HepG2 (cell line): Measurements from ENCODE around the gene TXNDC9. TPM values are rescaled to one million over a fixed set of nuclear protein-coding genes. Genes with fewer than 3 reads are reported as not detected.

Source experiments
- ATAC-seq: fragments of 200-7000 bp; cut with Tn5 transposase; 3 replicates; pipeline ENCODE4 v1.9.1; 2020; ENCODE audit warnings: mild to moderate bottlenecking, moderate library complexity
- BruUV-seq: library from RNA; stranded (reverse); fragments of 400-500 nt; replicated peaks from 2 replicates; lab custom pipeline; 2021; lab: Mats Ljungman, UMichigan
- CTCF ChIA-PET: fragments of 300-600 bp; formaldehyde crosslinking; extraction: SDS; loops from one replicate; lab custom pipeline; 2021; ENCODE audit warnings: low total read pairs, inconsistent platforms, low intra/inter-chr PET ratio; lab: Yijun Ruan, JAX
- POLR2A ChIA-PET: fragments of 350-600 bp; sonication (Branson Sonifier 250); formaldehyde crosslinking; loops from one replicate; lab custom pipeline; 2020; ENCODE audit warnings: antibody characterized with exemption, inconsistent platforms; lab: Yijun Ruan, JAX
- DNase-seq: peaks from one replicate; pipeline ENCODE4 v3.0.0-alpha.2; 2015; ENCODE audit warnings: low spot score
- FAIRE-seq: peaks from 3 replicates; lab custom pipeline; 2011; peaks lifted over from hg19 to GRCh38; lab: Jason Lieb, UNC
- H2AFZ ChIP-seq: one replicate; pipeline ENCODE4 v1.6.1; 2011; ENCODE audit warnings: low read length, inconsistent platforms
- H3K27ac ChIP-seq: fragments of 300-600 bp; 3 replicates; pipeline ENCODE4 v1.8.0; 2011; ENCODE audit warnings: mixed run types, mild to moderate bottlenecking, mixed read lengths, low read length, inconsistent platforms; ENCODE audit not compliant: insufficient read depth; ENCODE audit errors: extremely low read length
- H3K27me3 ChIP-seq, 2 experiments: fragments of 200-600 bp in 1 of 2; 2 replicates in 1 of 2; 3 replicates in 1 of 2; pipeline versions ENCODE4 v1.6.0 to v1.8.0; 2011; ENCODE audit warnings: low read length in 2 of 2, mild to moderate bottlenecking in 2 of 2, moderate library complexity in 2 of 2, inconsistent platforms in 1 of 2; ENCODE audit not compliant: insufficient read depth in 2 of 2, control insufficient read depth in 1 of 2
- H3K36me3 ChIP-seq, 2 experiments: fragments of 200-600 bp in 1 of 2; replicated peaks in 1 of 2; 2 replicates in 1 of 2; 3 replicates in 1 of 2; pipeline versions ENCODE4 v1.5.1 to v1.8.0; 2011; ENCODE audit warnings: low read length in 2 of 2, inconsistent platforms in 1 of 2; ENCODE audit not compliant: insufficient read depth in 2 of 2, control insufficient read depth in 1 of 2
- H3K4me1 ChIP-seq: 2 replicates; pipeline ENCODE4 v1.5.1; 2012; ENCODE audit warnings: low read length, inconsistent platforms; ENCODE audit not compliant: insufficient read depth
- H3K4me2 ChIP-seq: 2 replicates; pipeline ENCODE4 v1.6.0; 2011; ENCODE audit warnings: low read depth, low read length, inconsistent platforms
- H3K4me3 ChIP-seq, 3 experiments: fragments of 200-600 bp in 1 of 3; sonication (generic), shearing (Covaris generic) in 1 of 3; replicated peaks in 1 of 3; 2 replicates each; pipeline ENCODE4 v1.5.1; 2011 to 2016; ENCODE audit warnings: low read length in 3 of 3, inconsistent platforms in 2 of 3, low read depth in 2 of 3, mild to moderate bottlenecking in 2 of 3, control low read depth in 1 of 3, mixed read lengths in 1 of 3; ENCODE audit not compliant: insufficient read depth in 1 of 3
- H3K79me2 ChIP-seq: one replicate; pipeline ENCODE4 v1.6.1; 2011; ENCODE audit warnings: low read length, inconsistent platforms; ENCODE audit not compliant: insufficient read depth
- H3K9ac ChIP-seq: 2 replicates; pipeline ENCODE4 v1.6.0; 2011; ENCODE audit warnings: mild to moderate bottlenecking, low read depth, low read length, inconsistent platforms; ENCODE audit not compliant: insufficient read depth
- H3K9me3 ChIP-seq: 2 replicates; pipeline ENCODE4 v1.5.1; 2012; ENCODE audit warnings: mild to moderate bottlenecking, low read length
- H4K20me1 ChIP-seq: 2 replicates; pipeline ENCODE4 v1.6.0; 2011; ENCODE audit warnings: inconsistent platforms, mild to moderate bottlenecking, low read length, moderate library complexity; ENCODE audit not compliant: insufficient read depth
- HDAC1 ChIP-seq: sonication (generic); formaldehyde crosslinking; IDR thresholded peaks from 2 replicates; pipeline ENCODE4 v1.5.1; 2020; ENCODE audit warnings: mild to moderate bottlenecking, missing genetic modification reagents
- HNF4G ChIP-seq, 2 experiments: sonication (generic) in 1 of 2; formaldehyde crosslinking in 1 of 2; IDR thresholded peaks; 2 replicates each; pipeline versions ENCODE4 v1.4.0 to v1.6.1; 2011 to 2020; ENCODE audit warnings: borderline replicate concordance in 2 of 2, low read depth in 2 of 2, mild to moderate bottlenecking in 2 of 2, low read length in 1 of 2, missing genetic modification reagents in 1 of 2, moderate library complexity in 1 of 2
- IRX3 ChIP-seq: sonication (generic); formaldehyde crosslinking; IDR thresholded peaks from 2 replicates; pipeline ENCODE4 v1.8.1; 2023; ENCODE audit warnings: mild to moderate bottlenecking, low read depth, missing genetic modification reagents, borderline replicate concordance
- KMT2B ChIP-seq: IDR thresholded peaks from 2 replicates; pipeline ENCODE4 v1.6.1; 2016; ENCODE audit warnings: missing genetic modification reagents, missing compliant biosample characterization
- MAFF ChIP-seq: IDR thresholded peaks from 2 replicates; pipeline ENCODE4 v1.6.1; 2011; ENCODE audit warnings: low read depth, low read length, improper control_type of control experiment
- MAX ChIP-seq: IDR thresholded peaks from 2 replicates; pipeline ENCODE4 v1.6.1; 2012; ENCODE audit warnings: inconsistent platforms
- SIN3B ChIP-seq: fragments of 150-350 bp; IDR thresholded peaks from 2 replicates; pipeline ENCODE4 v1.6.1; 2014; ENCODE audit warnings: low read length
- SP4 ChIP-seq: sonication (generic); formaldehyde crosslinking; IDR thresholded peaks from 2 replicates; pipeline ENCODE4 v1.8.1; 2023; ENCODE audit warnings: mild to moderate bottlenecking, missing genetic modification reagents
- ZFP1 ChIP-seq: IDR thresholded peaks from 2 replicates; pipeline ENCODE4 v1.6.1; 2016
- ZNF234 ChIP-seq: sonication (generic); formaldehyde crosslinking; conservative IDR thresholded peaks from 2 replicates; pipeline ENCODE4 v1.5.1; 2020; ENCODE audit warnings: mild to moderate bottlenecking, missing genetic modification reagents
- ZNF570 ChIP-seq: sonication (generic); formaldehyde crosslinking; IDR thresholded peaks from 2 replicates; pipeline ENCODE4 v1.4.0; 2020; ENCODE audit warnings: mild to moderate bottlenecking, missing genetic modification reagents, borderline replicate concordance
- WGBS: methylation state at CpG from one replicate; pipeline ENCODE4 v1.1.6; 2017; ENCODE audit warnings: low lambda C conversion rate; 5-methylcytosine and 5-hydroxymethylcytosine counted together
- in situ Hi-C: cut with HindIII; loops from 2 replicates; pipeline ENCODE4 v1.10.0; 2017; ENCODE audit warnings: low pct_unique_long_range_greater_than_20kb; ENCODE audit not compliant: extremely low pct_ligation_motif_present
- intact Hi-C: fragments of 100-400 bp; cut with micrococcal nuclease; formaldehyde crosslinking; loops from one replicate; pipeline ENCODE4 v1.10.0; 2022; ENCODE audit not compliant: unreplicated experiment
- polyA plus RNA-seq, 8 experiments: library from polyadenylated mRNA; depleted of rRNA in 3 of 8; stranded (reverse) in 7 of 8; unstranded in 1 of 8; fragments of >200 nt; fragmentation: Illumina TruSeq in 4 of 8; extraction: Trizol in 4 of 8; gene quantifications; 2 replicates each; pipeline versions ENCODE4 v1.2.1 to v1.2.3, GENCODE V29; 2011 to 2016; ENCODE audit warnings: low read depth in 4 of 8, missing spikeins in 1 of 8, mixed read lengths in 1 of 8; ENCODE audit not compliant: insufficient read depth in 1 of 8
- total RNA-seq, 5 experiments: library from RNA; depleted of rRNA; stranded (reverse); fragments of >200 nt; fragmentation: Illumina TruSeq; extraction: Trizol; gene quantifications; 2 replicates each; pipeline ENCODE4 v1.2.3, GENCODE V29; 2016; ENCODE audit warnings: low read depth in 1 of 5
- TF ChIP-seq, protein P1 (sequence below): sonication (generic); formaldehyde crosslinking; IDR thresholded peaks from 2 replicates; pipeline ENCODE4 v1.4.0; 2020; ENCODE audit warnings: mild to moderate bottlenecking, missing genetic modification reagents

The TXNDC9 gene
- total and polyA plus RNA-seq, 2 of the 13 experiments (the other 11 are each of a cell fraction or from before 2014, with no cell fraction given), result 35.2 to 94.6 TPM

DNA sequence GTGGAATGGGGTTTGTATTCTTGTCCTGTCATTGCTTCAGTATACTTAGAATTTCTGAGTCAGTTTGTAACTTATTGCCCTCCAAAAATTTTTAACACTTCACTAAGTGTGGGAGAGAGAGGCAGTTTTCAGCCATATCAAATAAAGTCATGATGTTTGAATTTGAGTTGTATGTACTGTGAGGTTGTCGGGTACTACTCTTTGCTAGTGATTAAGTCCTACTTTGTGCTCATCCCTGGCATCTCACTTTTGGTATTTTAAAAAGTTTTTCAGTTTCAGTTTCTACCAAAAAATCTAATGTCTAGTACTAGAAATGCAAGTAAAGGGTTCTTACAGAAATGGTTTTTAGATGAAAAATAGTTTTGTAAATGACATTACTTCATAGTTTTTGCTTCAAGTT lies 41.7 kb upstream of the TXNDC9 start:
- intact Hi-C loops (no loop called here), in situ Hi-C loops (no loop called here)
- no peaks in the 10 kb centered on the region for H4K20me1 ChIP-seq
- ATAC-seq, result no peak
- TF ChIP-seq ZNF570 (CRISPR knock-in tag), result no peak
- no peak for TF ChIP-seq KMT2B
- TF ChIP-seq HDAC1, result no peak
- no peak for TF ChIP-seq IRX3 (CRISPR knock-in tag)
- TF ChIP-seq, protein P1, sequence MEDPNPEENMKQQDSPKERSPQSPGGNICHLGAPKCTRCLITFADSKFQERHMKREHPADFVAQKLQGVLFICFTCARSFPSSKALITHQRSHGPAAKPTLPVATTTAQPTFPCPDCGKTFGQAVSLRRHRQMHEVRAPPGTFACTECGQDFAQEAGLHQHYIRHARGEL (CRISPR knock-in tag), result no peak
- TF ChIP-seq ZFP1, result no peak
- no peak for TF ChIP-seq MAFF
- TF ChIP-seq SP4, result no peak
- no peak for TF ChIP-seq MAX
- TF ChIP-seq SIN3B, result no peak
- no peak for TF ChIP-seq ZNF234 (CRISPR knock-in tag)
- TF ChIP-seq HNF4G (IDR thresholded peaks at IDR 0.05; ENCODE audit: borderline replicate concordance, low read depth, low read length), result no peak
- no peak for TF ChIP-seq HNF4G (CRISPR knock-in tag; IDR thresholded peaks at IDR 0.05; ENCODE audit: borderline replicate concordance, low read depth)
- DNase-seq, result no peak
- H3K27ac ChIP-seq, result no peak overlapping the region
- H3K9me3 ChIP-seq, result no peaks in the 10 kb centered on the region
- no peak overlapping the region for H3K9ac ChIP-seq
- WGBS, result 100% methylated on average over 1 of the region's 1 CpG
- no peaks in the 10 kb centered on the region for H3K79me2 ChIP-seq
- peaks cover 19 to 84% of the 10 kb centered on the region in 2 experiments for H3K36me3 ChIP-seq
- H3K4me1 ChIP-seq, result peaks cover 15% of the 10 kb centered on the region
- no peak for FAIRE-seq
- H3K27me3 ChIP-seq, result no peaks in the 10 kb centered on the region
- POLR2A ChIA-PET, result no interaction called here
- H2AFZ ChIP-seq, result no peak overlapping the region
- H3K4me3 ChIP-seq, result no peak overlapping the region
- no peak overlapping the region for H3K4me2 ChIP-seq
- CTCF ChIA-PET, result no interaction called here
- BruUV-seq, result no TSS peak
